ENCODE data around the gene TMEM132D.

The TMEM132D gene

GRCh38 chr12:129467289-129467688 lies 436.5 kb downstream of the TMEM132D start:
- Histone ChIP-seq H3K36me3 (ENCODE audit: control insufficient read depth in 1 of 2, insufficient read depth in 2 of 2, low read length in 2 of 2) (no peaks in the 10 kb centered on the region), H3K27me3 (ENCODE audit: control insufficient read depth in 1 of 2, insufficient read depth in 2 of 2, low read length in 2 of 2) (no peaks in the 10 kb centered on the region), H3K9ac (ENCODE audit: low read depth in 1 of 2, low read length in 2 of 2) (no peak overlapping the region), H3K27ac (ENCODE audit: low read depth, low read length) (no peak overlapping the region), H3K4me3 (ENCODE audit: low read depth in 1 of 2, low read length in 2 of 2) (no peak overlapping the region), H3K9me3 (ENCODE audit: control insufficient read depth in 1 of 2, low read length in 2 of 2) (no peaks in the 10 kb centered on the region), H3K4me1 (ENCODE audit: control insufficient read depth in 1 of 2, insufficient read depth in 2 of 2, low read length in 2 of 2) (no peaks in the 10 kb centered on the region)

GRCh38 chr12:129466499-129466898 lies 437.3 kb downstream of the TMEM132D start:
- no peak overlapping the region for H3K9ac ChIP-seq (ENCODE audit: low read depth in 1 of 2, low read length in 2 of 2)
- no peak overlapping the region for H3K27ac ChIP-seq (ENCODE audit: low read depth, low read length)
- H3K27me3 ChIP-seq (ENCODE audit: control insufficient read depth in 1 of 2, insufficient read depth in 2 of 2, low read length in 2 of 2): no peaks in the 10 kb centered on the region

GRCh38 chr12:129459886-129460285 lies 443.9 kb downstream of the TMEM132D start:
- Histone ChIP-seq H3K27ac (ENCODE audit: low read depth, low read length) (no peak overlapping the region), H3K27me3 (ENCODE audit: control insufficient read depth in 1 of 2, insufficient read depth in 2 of 2, low read length in 2 of 2) (no peaks in the 10 kb centered on the region), H3K4me3 (ENCODE audit: low read depth in 1 of 2, low read length in 2 of 2) (no peak overlapping the region)

More at GRCh38 chr12:129466499-129466898, 437.3 kb downstream of the TMEM132D start:
- Histone ChIP-seq H3K9me3 (ENCODE audit: control insufficient read depth in 1 of 2, low read length in 2 of 2) (no peaks in the 10 kb centered on the region), H3K36me3 (ENCODE audit: control insufficient read depth in 1 of 2, insufficient read depth in 2 of 2, low read length in 2 of 2) (no peaks in the 10 kb centered on the region), H3K4me3 (ENCODE audit: low read depth in 1 of 2, low read length in 2 of 2) (no peak overlapping the region), H3K4me1 (ENCODE audit: control insufficient read depth in 1 of 2, insufficient read depth in 2 of 2, low read length in 2 of 2) (no peaks in the 10 kb centered on the region)

GRCh38 chr12:129446696-129447095 lies 457.1 kb downstream of the TMEM132D start:
- Histone ChIP-seq H3K27me3 (ENCODE audit: control insufficient read depth in 1 of 2, insufficient read depth in 2 of 2, low read length in 2 of 2) (no peaks in the 10 kb centered on the region), H3K27ac (ENCODE audit: low read depth, low read length) (no peak overlapping the region), H3K4me1 (ENCODE audit: control insufficient read depth in 1 of 2, insufficient read depth in 2 of 2, low read length in 2 of 2) (no peaks in the 10 kb centered on the region), H3K4me3 (ENCODE audit: low read depth in 1 of 2, low read length in 2 of 2) (no peak overlapping the region), H3K9ac (ENCODE audit: low read depth in 1 of 2, low read length in 2 of 2) (no peak overlapping the region), H3K36me3 (ENCODE audit: control insufficient read depth in 1 of 2, insufficient read depth in 2 of 2, low read length in 2 of 2) (no peaks in the 10 kb centered on the region), H3K9me3 (ENCODE audit: control insufficient read depth in 1 of 2, low read length in 2 of 2) (no peaks in the 10 kb centered on the region)

More at GRCh38 chr12:129459886-129460285, 443.9 kb downstream of the TMEM132D start:
- Histone ChIP-seq H3K9ac (ENCODE audit: low read depth in 1 of 2, low read length in 2 of 2) (no peak overlapping the region), H3K9me3 (ENCODE audit: control insufficient read depth in 1 of 2, low read length in 2 of 2) (no peaks in the 10 kb centered on the region), H3K4me1 (ENCODE audit: control insufficient read depth in 1 of 2, insufficient read depth in 2 of 2, low read length in 2 of 2) (no peaks in the 10 kb centered on the region), H3K36me3 (ENCODE audit: control insufficient read depth in 1 of 2, insufficient read depth in 2 of 2, low read length in 2 of 2) (no peaks in the 10 kb centered on the region)

DNA sequence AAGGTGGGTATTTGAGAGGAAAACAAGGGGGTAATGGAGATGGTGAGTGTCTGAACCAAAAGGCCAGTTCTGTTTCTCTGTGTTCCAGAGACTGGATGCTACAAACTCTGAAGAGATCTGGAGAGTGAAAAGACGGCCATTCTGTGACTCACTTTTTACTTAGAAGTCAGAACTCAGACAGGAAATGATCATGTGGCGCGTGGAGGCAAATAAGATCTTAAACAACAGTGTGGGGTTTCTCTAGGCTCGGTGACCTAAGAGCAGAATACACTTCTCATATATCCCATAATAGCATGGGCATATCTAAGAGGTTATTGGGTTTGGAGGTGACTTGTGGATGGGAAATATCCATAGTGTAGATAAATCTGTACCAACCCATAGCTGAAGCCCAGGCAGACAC lies 463.5 kb downstream of the TMEM132D start:
- no peak overlapping the region for H3K9ac ChIP-seq (ENCODE audit: low read depth in 1 of 2, low read length in 2 of 2)
- no peaks in the 10 kb centered on the region for H3K9me3 ChIP-seq (ENCODE audit: control insufficient read depth in 1 of 2, low read length in 2 of 2)
- H3K4me1 ChIP-seq (ENCODE audit: control insufficient read depth in 1 of 2, insufficient read depth in 2 of 2, low read length in 2 of 2): no peaks in the 10 kb centered on the region
- H3K27me3 ChIP-seq (ENCODE audit: control insufficient read depth in 1 of 2, insufficient read depth in 2 of 2, low read length in 2 of 2): no peaks in the 10 kb centered on the region
- H3K36me3 ChIP-seq (ENCODE audit: control insufficient read depth in 1 of 2, insufficient read depth in 2 of 2, low read length in 2 of 2): no peaks in the 10 kb centered on the region
- H3K4me3 ChIP-seq (ENCODE audit: low read depth in 1 of 2, low read length in 2 of 2): no peak overlapping the region
- no peak overlapping the region for H3K27ac ChIP-seq (ENCODE audit: low read depth, low read length)

DNA sequence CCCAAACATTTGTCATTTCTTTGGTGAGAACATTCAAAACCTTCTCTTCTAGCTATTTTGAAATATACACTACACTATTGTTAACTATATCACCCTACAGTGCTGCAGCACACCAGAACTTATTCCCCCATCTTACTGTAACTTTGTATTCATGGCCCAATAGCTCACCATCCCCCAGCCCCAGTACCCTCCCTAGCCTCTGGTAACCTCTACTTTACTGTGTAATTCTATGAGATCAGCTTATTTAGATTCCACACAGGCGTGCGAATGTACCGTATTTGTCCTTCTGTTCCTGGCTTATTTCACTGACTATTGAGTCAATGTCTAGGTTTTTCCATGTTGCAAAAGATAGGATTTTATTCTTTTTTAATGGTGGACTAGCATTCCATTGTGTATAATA lies 469.0 kb downstream of the TMEM132D start:
- Histone ChIP-seq H3K9ac (ENCODE audit: low read depth in 1 of 2, low read length in 2 of 2) (no peak overlapping the region), H3K27me3 (ENCODE audit: control insufficient read depth in 1 of 2, insufficient read depth in 2 of 2, low read length in 2 of 2) (no peaks in the 10 kb centered on the region), H3K9me3 (ENCODE audit: control insufficient read depth in 1 of 2, low read length in 2 of 2) (peaks cover 0 to 4% of the 10 kb centered on the region in 2 donors), H3K27ac (ENCODE audit: low read depth, low read length) (no peak overlapping the region), H3K4me3 (ENCODE audit: low read depth in 1 of 2, low read length in 2 of 2) (no peak overlapping the region), H3K4me1 (ENCODE audit: control insufficient read depth in 1 of 2, insufficient read depth in 2 of 2, low read length in 2 of 2) (no peaks in the 10 kb centered on the region), H3K36me3 (ENCODE audit: control insufficient read depth in 1 of 2, insufficient read depth in 2 of 2, low read length in 2 of 2) (no peaks in the 10 kb centered on the region)

DNA sequence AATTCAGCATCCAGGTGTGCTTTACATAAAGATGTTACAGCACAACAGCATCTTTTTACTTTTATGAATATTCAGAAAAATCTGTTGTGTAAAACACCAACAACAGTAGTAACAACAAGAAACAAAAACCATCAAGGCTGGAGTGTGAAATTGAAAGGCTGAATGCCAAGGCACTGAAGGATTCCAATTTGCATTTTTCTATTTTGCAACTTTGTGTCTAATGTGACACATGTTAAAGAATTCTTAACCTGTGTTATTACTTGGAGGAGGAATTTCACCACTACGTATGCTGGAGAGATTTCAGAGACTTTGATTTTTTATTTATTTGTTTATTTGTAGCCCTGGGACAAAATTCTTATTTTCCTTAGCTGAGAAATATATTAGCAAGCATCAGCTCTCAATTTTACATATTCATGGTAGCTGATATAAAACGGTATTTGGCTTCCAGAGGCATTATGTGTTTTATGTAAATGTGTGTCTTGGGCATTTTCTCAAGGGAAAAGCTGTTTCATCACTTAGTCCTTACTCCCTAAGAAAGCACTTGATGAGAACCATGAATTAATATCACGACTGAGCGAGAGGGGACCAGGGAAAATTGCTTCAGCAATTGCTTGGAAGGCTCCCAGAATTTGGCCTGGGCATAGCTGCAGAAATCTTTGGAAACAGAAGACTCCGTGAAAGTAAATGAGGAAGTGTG lies 475.4 kb downstream of the TMEM132D start:
- Histone ChIP-seq H3K9ac (ENCODE audit: low read depth in 1 of 2, low read length in 2 of 2) (no peak overlapping the region), H3K36me3 (ENCODE audit: control insufficient read depth in 1 of 2, insufficient read depth in 2 of 2, low read length in 2 of 2) (no peaks in the 10 kb centered on the region), H3K27me3 (ENCODE audit: control insufficient read depth in 1 of 2, insufficient read depth in 2 of 2, low read length in 2 of 2) (no peaks in the 10 kb centered on the region), H3K27ac (ENCODE audit: low read depth, low read length) (no peak overlapping the region), H3K4me1 (ENCODE audit: control insufficient read depth in 1 of 2, insufficient read depth in 2 of 2, low read length in 2 of 2) (no peaks in the 10 kb centered on the region), H3K4me3 (ENCODE audit: low read depth in 1 of 2, low read length in 2 of 2) (no peak overlapping the region), H3K9me3 (ENCODE audit: control insufficient read depth in 1 of 2, low read length in 2 of 2) (peaks cover 0 to 4% of the 10 kb centered on the region in 2 donors)

GRCh38 chr12:129423041-129423580 lies 480.7 kb downstream of the TMEM132D start:
- Histone ChIP-seq H3K4me1 (ENCODE audit: control insufficient read depth in 1 of 2, insufficient read depth in 2 of 2, low read length in 2 of 2) (no peaks in the 10 kb centered on the region), H3K4me3 (ENCODE audit: low read depth in 1 of 2, low read length in 2 of 2) (no peak overlapping the region), H3K27ac (ENCODE audit: low read depth, low read length) (no peak overlapping the region), H3K36me3 (ENCODE audit: control insufficient read depth in 1 of 2, insufficient read depth in 2 of 2, low read length in 2 of 2) (no peaks in the 10 kb centered on the region), H3K9me3 (ENCODE audit: control insufficient read depth in 1 of 2, low read length in 2 of 2) (no peaks in the 10 kb centered on the region), H3K9ac (ENCODE audit: low read depth in 1 of 2, low read length in 2 of 2) (no peak overlapping the region), H3K27me3 (ENCODE audit: control insufficient read depth in 1 of 2, insufficient read depth in 2 of 2, low read length in 2 of 2) (no peaks in the 10 kb centered on the region)

DNA sequence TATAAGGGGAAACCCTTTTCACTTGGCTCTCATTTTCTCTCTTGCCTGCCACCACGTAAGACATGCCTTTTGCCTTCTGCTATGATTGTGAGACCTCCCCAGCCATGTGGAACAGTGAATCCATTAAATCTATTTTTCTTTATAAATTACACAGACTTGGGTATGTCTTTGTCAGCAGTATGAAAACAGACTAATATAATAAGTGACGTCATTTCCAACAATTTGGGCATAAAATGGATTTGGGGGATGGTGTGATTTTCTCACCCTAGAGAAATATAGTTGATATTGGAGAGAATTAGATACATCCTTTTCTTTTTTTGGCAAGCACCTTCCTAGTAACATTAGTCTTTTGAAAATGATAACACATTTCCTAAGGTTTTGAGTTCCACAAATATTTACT lies 490.5 kb downstream of the TMEM132D start:
- Histone ChIP-seq H3K36me3 (ENCODE audit: control insufficient read depth in 1 of 2, insufficient read depth in 2 of 2, low read length in 2 of 2) (no peaks in the 10 kb centered on the region), H3K4me3 (ENCODE audit: low read depth in 1 of 2, low read length in 2 of 2) (no peak overlapping the region), H3K4me1 (ENCODE audit: control insufficient read depth in 1 of 2, insufficient read depth in 2 of 2, low read length in 2 of 2) (no peaks in the 10 kb centered on the region), H3K27ac (ENCODE audit: low read depth, low read length) (no peak overlapping the region), H3K9ac (ENCODE audit: low read depth in 1 of 2, low read length in 2 of 2) (no peak overlapping the region), H3K27me3 (ENCODE audit: control insufficient read depth in 1 of 2, insufficient read depth in 2 of 2, low read length in 2 of 2) (no peaks in the 10 kb centered on the region), H3K9me3 (ENCODE audit: control insufficient read depth in 1 of 2, low read length in 2 of 2) (no peaks in the 10 kb centered on the region)

GRCh38 chr12:129409281-129409680 lies 494.5 kb downstream of the TMEM132D start:
- Histone ChIP-seq H3K27me3 (ENCODE audit: control insufficient read depth in 1 of 2, insufficient read depth in 2 of 2, low read length in 2 of 2) (no peaks in the 10 kb centered on the region), H3K9me3 (ENCODE audit: control insufficient read depth in 1 of 2, low read length in 2 of 2) (no peaks in the 10 kb centered on the region), H3K9ac (ENCODE audit: low read depth in 1 of 2, low read length in 2 of 2) (no peak overlapping the region), H3K4me1 (ENCODE audit: control insufficient read depth in 1 of 2, insufficient read depth in 2 of 2, low read length in 2 of 2) (no peaks in the 10 kb centered on the region), H3K27ac (ENCODE audit: low read depth, low read length) (no peak overlapping the region), H3K4me3 (ENCODE audit: low read depth in 1 of 2, low read length in 2 of 2) (no peak overlapping the region), H3K36me3 (ENCODE audit: control insufficient read depth in 1 of 2, insufficient read depth in 2 of 2, low read length in 2 of 2) (no peaks in the 10 kb centered on the region)
